ENCODE measurements around the gene HPSE2. TPM values are rescaled to one million over a fixed set of nuclear protein-coding genes. Genes with fewer than 3 reads are reported as not detected.

Gene HPSE2
- 0.23 TPM for total RNA-seq

GRCh38 chr10:99235658-99236626 lies at the start of gene HPSE2:
TSS of gene HPSE2 (minus strand) at chr10:99235852.

DNA sequence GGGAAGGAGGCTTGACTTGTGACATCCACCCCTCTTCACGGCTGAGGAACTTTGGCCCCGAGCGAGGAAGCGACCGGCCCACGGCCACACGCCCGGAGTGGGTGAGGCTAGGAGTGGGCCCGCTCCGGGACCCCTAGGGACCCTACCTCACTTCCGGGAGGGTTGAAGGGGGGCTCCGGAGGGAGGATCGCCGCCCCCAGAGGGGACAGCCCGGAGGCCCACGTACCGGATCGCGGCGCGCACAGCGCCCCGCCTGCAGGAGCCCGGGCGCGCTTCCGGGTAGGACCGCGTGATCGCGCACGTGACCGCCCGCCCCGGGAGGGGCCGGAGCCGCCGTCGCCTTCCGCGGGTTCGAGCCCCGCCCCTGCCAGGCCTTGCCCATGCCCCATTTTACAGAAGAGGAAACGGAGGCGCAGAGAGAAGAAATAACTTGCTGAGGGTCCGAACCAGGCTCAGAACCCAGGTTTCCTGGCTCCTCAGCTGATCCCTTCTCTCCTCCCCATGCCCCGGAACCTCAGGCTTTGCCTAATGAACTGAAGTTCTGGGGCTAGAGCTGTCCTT lies 788.9 kb downstream of the HPSE2 start, which contains the start of gene HPS1:
Gene HPS1, minus strand, starts transcription at position 275 of the 561 bp plus-strand sequence. CDS start 3,695 bp downstream, outside the sequence.

GRCh38 chr10:98414932-98415730 lies 820.5 kb downstream of the HPSE2 start, which contains the start of gene PYROXD2:
TSS of gene PYROXD2 (minus strand) at chr10:98415182. CDS start at chr10:98415135, 47 bp downstream.

Small RNA genes lying within 50 kb of the gene (small RNA-seq; reads per million reads assigned to genes)
- not detected for gene MIR4685
- not detected for gene MIR6507

Other genes with a start within 250 kb of the HPSE2 start
- 6.5 TPM for gene CNNM1, start 93.5 kb upstream of the HPSE2 start, total RNA-seq
- gene GOT1, start 194.8 kb upstream of the HPSE2 start, total RNA-seq, result 66.9 TPM

Data from diencephalon (tissue), 1 donor.